ENCODE results near the gene TOB1.
A peak's percentile ranks its signal among the peaks of the same experiment; 100 is the strongest.

Gene TOB1

GRCh38 chr17:50829332-50829731 is 36.8 kb downstream of the TOB1 start:
- peak; percentile 49 to 65 for DNase-seq

- DNase-seq = peak; percentile 30 to 34
Observed at GRCh38 chr17:50828508-50829170, 37.5 kb downstream of the TOB1 start.

GRCh38 chr17:50825188-50825587 is 41.0 kb downstream of the TOB1 start:
- DNase-seq = no peak

GRCh38 chr17:50824429-50824828 is 41.7 kb downstream of the TOB1 start:
- no peak for DNase-seq

GRCh38 chr17:50822550-50822949 is 43.6 kb downstream of the TOB1 start:
- no peak for DNase-seq

- no peak for DNase-seq
Observed at GRCh38 chr17:50820651-50821050, 45.5 kb downstream of the TOB1 start.

GRCh38 chr17:50818921-50819657 is 47.1 kb downstream of the TOB1 start:
- peak; percentile 19 to 57 for DNase-seq

GRCh38 chr17:50818261-50818660 is 47.9 kb downstream of the TOB1 start:
- peak; percentile 62 to 81 for DNase-seq

GRCh38 chr17:50817838-50818237 is 48.3 kb downstream of the TOB1 start:
- no peak for DNase-seq

GRCh38 chr17:50816771-50817751 is 49.1 kb downstream of the TOB1 start:
- peak in 1 of 2 donors; percentile 38 for DNase-seq

- DNase-seq = peak in 1 of 2 donors; percentile 35
Observed at GRCh38 chr17:50816271-50816670, 49.9 kb downstream of the TOB1 start.

- peak in 1 of 2 donors; percentile 19 for DNase-seq
Observed at GRCh38 chr17:50815400-50815799, 50.8 kb downstream of the TOB1 start.

- DNase-seq = no peak
Observed at GRCh38 chr17:50813583-50813982, 52.6 kb downstream of the TOB1 start.
